BJ (cell line): ENCODE measurements around the gene NEDD9. TPM values are rescaled to one million over a fixed set of nuclear protein-coding genes. Genes with fewer than 3 reads are reported as not detected.

Experiments
- CTCF ChIA-PET: fragments of 350-600 bp; formaldehyde crosslinking; extraction: SDS; loops from one replicate; lab custom pipeline; 2021; ENCODE audit warnings: antibody characterized with exemption, inconsistent platforms; lab: Yijun Ruan, JAX
- POLR2A ChIA-PET: fragments of 300-600 bp; sonication (Branson Sonifier 250); formaldehyde crosslinking; extraction: SDS; loops from one replicate; lab custom pipeline; 2021; ENCODE audit warnings: antibody characterized with exemption; lab: Charles Lee
- DNase-seq: peaks from one replicate; pipeline ENCODE4 v3.0.0-alpha.2; 2011; ENCODE audit warnings: low read depth
- H3K27me3 ChIP-seq: 2 replicates; pipeline ENCODE4 v1.6.0; 2011; ENCODE audit warnings: low read length; ENCODE audit not compliant: control insufficient read depth, insufficient read depth
- H3K36me3 ChIP-seq: 2 replicates; pipeline ENCODE4 v1.5.1; 2011; ENCODE audit warnings: low read length; ENCODE audit not compliant: control insufficient read depth, insufficient read depth
- H3K4me3 ChIP-seq: 2 replicates; pipeline ENCODE4 v1.5.1; 2011; ENCODE audit warnings: low read depth, mild to moderate bottlenecking, control low read depth, low read length
- polyA plus RNA-seq: library from polyadenylated mRNA; depleted of rRNA; stranded (reverse); fragments of >200 nt; gene quantifications from 2 replicates; pipeline ENCODE4 v1.2.3, GENCODE V29; 2011
- TF ChIP-seq, protein P1 (sequence below): IDR thresholded peaks from 2 replicates; pipeline ENCODE4 v1.5.1; 2011; ENCODE audit warnings: low read depth, mild to moderate bottlenecking, control low read depth, inconsistent platforms, low read length, moderate library complexity; ENCODE audit not compliant: insufficient read depth

Gene NEDD9
- polyA plus RNA-seq, 1 experiment, result 25.6 TPM

DNA sequence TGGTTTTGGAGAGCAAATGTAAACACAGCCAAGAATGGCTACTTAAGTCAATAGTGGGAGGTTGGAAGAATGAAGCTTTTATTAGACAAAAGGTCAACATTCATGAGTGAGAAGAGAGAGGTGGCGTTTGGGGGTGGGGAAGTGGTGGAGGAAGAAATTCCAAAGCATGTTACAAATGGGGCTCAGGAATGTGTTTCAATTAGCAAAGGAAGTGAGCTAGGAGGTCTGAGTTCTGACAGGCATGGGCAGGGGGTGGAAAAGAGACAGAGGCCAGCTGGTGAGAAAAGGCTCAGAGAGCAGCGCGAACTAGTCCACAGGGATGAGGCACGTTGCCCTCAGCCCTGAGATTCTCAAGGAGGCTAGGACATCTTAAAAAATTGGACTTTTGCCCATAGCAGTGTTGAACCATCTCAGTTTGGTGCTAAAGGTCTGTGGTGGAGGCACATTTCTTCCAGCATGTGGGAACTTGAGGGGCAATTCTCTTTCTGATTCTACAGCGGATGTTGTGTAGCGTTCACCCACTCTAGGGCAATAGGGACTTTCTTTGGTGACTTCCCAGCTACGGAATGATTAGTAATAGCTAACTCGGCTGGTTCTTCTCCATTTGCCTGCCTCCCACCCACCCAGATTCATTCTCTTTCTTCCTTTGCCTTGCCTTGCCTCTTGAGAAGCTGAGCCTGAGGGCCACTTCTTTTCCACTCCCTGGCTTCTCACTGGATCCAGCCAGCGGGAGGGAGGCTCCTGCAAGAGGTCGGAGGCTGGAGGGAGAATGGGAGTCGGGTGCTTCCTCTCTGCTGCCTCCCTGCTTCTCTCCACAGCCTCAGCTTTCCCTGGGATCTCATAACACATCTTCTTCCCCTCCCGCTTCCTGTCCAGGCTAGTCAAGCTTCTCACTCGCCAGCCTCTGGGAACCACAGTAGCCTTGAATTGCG lies 45.1 kb upstream of the NEDD9 start:
- CTCF ChIA-PET, result interaction anchor here (0.9 to 1.4 kb wide), 4 partner anchors 35 to 219 kb away, joined by 3 to 6 read pairs (median 4); no protein-coding TSS in a partner anchor
- peak; percentile 74 for DNase-seq
- H3K27me3 ChIP-seq, result no peaks in the 10 kb centered on the region
- TF ChIP-seq, protein P1, sequence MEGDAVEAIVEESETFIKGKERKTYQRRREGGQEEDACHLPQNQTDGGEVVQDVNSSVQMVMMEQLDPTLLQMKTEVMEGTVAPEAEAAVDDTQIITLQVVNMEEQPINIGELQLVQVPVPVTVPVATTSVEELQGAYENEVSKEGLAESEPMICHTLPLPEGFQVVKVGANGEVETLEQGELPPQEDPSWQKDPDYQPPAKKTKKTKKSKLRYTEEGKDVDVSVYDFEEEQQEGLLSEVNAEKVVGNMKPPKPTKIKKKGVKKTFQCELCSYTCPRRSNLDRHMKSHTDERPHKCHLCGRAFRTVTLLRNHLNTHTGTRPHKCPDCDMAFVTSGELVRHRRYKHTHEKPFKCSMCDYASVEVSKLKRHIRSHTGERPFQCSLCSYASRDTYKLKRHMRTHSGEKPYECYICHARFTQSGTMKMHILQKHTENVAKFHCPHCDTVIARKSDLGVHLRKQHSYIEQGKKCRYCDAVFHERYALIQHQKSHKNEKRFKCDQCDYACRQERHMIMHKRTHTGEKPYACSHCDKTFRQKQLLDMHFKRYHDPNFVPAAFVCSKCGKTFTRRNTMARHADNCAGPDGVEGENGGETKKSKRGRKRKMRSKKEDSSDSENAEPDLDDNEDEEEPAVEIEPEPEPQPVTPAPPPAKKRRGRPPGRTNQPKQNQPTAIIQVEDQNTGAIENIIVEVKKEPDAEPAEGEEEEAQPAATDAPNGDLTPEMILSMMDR, result no peak
- POLR2A ChIA-PET, result interaction anchor here (0.6 kb wide), 1 partner anchor 19 kb away, joined by 3 read pairs; no protein-coding TSS in a partner anchor
- H3K4me3 ChIP-seq, result no peak overlapping the region
- no peaks in the 10 kb centered on the region for H3K36me3 ChIP-seq

DNA sequence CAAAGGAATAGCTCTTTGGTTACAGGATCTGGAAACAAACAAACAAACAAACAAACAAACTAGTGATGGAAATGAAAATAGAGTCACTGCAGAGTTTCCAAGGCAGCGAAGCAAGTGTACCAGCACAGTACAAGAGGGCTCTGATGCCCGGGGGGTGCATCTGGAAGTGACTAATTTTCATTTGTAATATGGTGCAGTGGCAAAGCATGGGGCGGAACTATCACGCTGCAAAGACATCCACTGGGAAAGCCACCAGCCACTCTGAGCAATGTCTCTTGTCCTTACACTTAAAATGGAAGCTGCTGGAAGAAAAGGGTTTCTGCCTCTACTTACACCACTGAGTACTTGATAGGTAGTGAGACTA lies 44.4 kb upstream of the NEDD9 start:
- ChIA-PET POLR2A (interaction anchor here (0.6 kb wide), 1 partner anchor 19 kb away, joined by 3 read pairs; no protein-coding TSS in a partner anchor), CTCF (interaction anchor here (1.1 kb wide), 1 partner anchor 219 kb away, joined by 5 read pairs; no protein-coding TSS in a partner anchor)
- Histone ChIP-seq H3K36me3 (no peaks in the 10 kb centered on the region), H3K27me3 (no peaks in the 10 kb centered on the region), H3K4me3 (no peak overlapping the region)
- no peak for DNase-seq
- TF ChIP-seq, protein P1, result no peak

DNA sequence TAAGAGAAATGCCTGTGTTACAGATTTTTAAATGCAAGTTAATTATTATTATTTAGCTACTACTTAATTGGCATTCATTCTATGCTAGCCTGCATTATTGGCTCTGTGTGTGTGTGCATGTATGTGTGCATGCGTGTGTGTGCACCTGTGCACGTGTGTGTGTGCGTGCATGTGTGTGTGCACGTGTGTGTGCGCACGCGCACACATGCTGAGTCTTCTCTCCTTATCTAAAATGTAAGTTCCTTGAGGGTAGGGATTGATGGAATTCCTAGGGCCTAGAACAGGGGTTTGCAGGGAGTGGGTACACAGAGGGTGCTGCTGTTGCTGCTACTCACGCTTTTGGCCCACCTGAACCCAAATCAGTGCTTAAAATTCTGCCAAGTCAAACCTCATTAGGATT lies 43.8 kb upstream of the NEDD9 start:
- TF ChIP-seq, protein P1, result no peak
- POLR2A ChIA-PET, result no interaction called here
- H3K36me3 ChIP-seq, result no peaks in the 10 kb centered on the region
- H3K4me3 ChIP-seq, result no peak overlapping the region
- no peak for DNase-seq
- CTCF ChIA-PET, result no interaction called here
- H3K27me3 ChIP-seq, result no peaks in the 10 kb centered on the region

DNA sequence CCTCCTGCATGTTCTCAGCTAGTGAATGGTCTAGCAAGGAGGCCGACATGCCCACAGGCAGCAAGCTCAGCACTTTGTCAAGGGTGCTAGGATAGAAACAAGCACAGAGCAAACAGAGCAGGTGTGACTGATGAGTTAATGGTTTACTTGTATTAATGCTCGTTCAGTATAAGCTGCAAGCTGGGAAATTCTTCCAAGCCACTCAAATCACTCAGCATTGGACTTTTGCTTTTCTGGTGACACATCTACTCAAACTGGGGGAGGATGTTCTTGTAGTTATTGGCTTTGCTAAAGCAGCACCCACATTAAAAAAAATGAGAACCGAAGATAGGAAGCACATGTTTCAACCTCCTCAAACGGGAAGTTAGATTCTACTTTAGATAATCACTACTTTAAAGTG lies 43.1 kb upstream of the NEDD9 start:
- no peak for DNase-seq
- ChIA-PET POLR2A (no interaction called here), CTCF (no interaction called here)
- Histone ChIP-seq H3K36me3 (no peaks in the 10 kb centered on the region), H3K4me3 (no peak overlapping the region), H3K27me3 (no peaks in the 10 kb centered on the region)
- TF ChIP-seq, protein P1, result no peak

DNA sequence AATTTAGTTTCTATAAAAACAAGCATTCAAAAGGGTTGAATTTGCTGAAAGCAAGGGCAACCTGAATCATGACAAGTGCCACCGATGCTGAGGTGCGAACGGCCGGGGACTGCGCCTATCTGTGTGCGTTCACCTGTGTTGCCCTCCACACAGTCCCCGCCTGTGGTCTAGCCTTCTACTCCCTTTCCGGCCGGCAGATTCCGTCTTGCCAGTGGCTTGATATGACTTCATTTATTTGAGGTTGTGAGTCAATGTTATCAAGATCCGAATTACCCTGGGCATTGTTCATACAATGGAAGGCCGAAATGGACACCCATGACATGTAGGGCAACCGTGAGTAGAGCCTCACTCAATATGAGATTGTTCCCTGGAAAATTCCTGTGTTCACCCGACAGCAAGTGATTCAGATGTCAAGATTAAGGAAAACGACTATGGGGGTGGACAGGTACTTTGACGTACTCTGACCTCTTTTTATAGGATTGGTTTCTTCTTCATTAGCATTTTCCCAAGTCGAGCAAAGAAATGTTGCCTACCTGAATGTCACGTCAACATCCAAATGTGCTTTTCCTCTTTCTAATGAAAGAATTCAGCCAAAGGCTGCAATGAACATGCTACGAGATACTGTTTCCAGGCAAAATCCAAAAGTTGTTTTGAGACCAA lies 41.1 kb upstream of the NEDD9 start:
- POLR2A ChIA-PET, result no interaction called here
- CTCF ChIA-PET, result no interaction called here
- H3K36me3 ChIP-seq, result no peaks in the 10 kb centered on the region

More for the DNA sequence above, 41.1 kb upstream of the NEDD9 start:
- DNase-seq, result no peak
- H3K4me3 ChIP-seq, result no peak overlapping the region
- H3K27me3 ChIP-seq, result no peaks in the 10 kb centered on the region
- TF ChIP-seq, protein P1, result no peak
